C4-2B (cell line): ENCODE data around the gene ART1.

Experiments
- CTCF ChIP-seq: fragments of 450-650 bp; conservative IDR thresholded peaks from 2 replicates; pipeline ENCODE4 v1.5.1; 2017; ENCODE audit warnings: mild to moderate bottlenecking
- ZFX ChIP-seq: fragments of 450-650 bp; IDR thresholded peaks from 2 replicates; pipeline ENCODE4 v1.6.1; 2017

- no peak for TF ChIP-seq CTCF
- TF ChIP-seq ZFX, result no peak
Measured at GRCh38 chr11:3639841-3640240, 5.1 kb upstream of the ART1 start.
